SK-N-MC (cell line): Measurements from ENCODE around the gene OTUD3.

Source experiments
- EZH2 ChIP-seq: fragments of 200-600 bp; sonication (generic); IDR thresholded peaks from one replicate; pipeline ENCODE4 v1.6.1; 2017; ENCODE audit warnings: antibody characterized with exemption
- POLR2AphosphoS5 ChIP-seq: IDR thresholded peaks from 2 replicates; pipeline ENCODE4 v1.6.1; 2012; ENCODE audit warnings: mild to moderate bottlenecking, low read depth, low read length, borderline replicate concordance

GRCh38 chr1:19845555-19845954 lies 36.6 kb upstream of the OTUD3 start:
- no peak for TF ChIP-seq EZH2
- TF ChIP-seq POLR2AphosphoS5: no peak
